Hepatocyte (in vitro differentiated cells): Measurements from ENCODE around the gene FOXF2. TPM values are rescaled to one million over a fixed set of nuclear protein-coding genes. Genes with fewer than 3 reads are reported as not detected.

Experiments
- DNase-seq: peaks from one replicate; pipeline ENCODE4 v3.0.0-alpha.2; 2016; ENCODE audit warnings: low spot score
- H2AFZ ChIP-seq: fragments of 200-600 bp; sonication (generic); 2 replicates; pipeline ENCODE4 v1.6.0; 2016; ENCODE audit warnings: antibody characterized with exemption, mild to moderate bottlenecking
- H3K27ac ChIP-seq: fragments of 200-600 bp; sonication (generic); 2 replicates; pipeline ENCODE4 v1.5.1; 2016; ENCODE audit warnings: mild to moderate bottlenecking
- H3K27me3 ChIP-seq: fragments of 200-600 bp; sonication (generic); 2 replicates; pipeline ENCODE4 v1.6.1; 2016
- H3K36me3 ChIP-seq: fragments of 200-600 bp; sonication (generic); replicated peaks from 2 replicates; pipeline ENCODE4 v1.5.1; 2016; ENCODE audit warnings: low read depth; ENCODE audit not compliant: insufficient read depth
- H3K4me1 ChIP-seq: fragments of 200-600 bp; sonication (generic); 2 replicates; pipeline ENCODE4 v1.5.1; 2016; ENCODE audit warnings: mild to moderate bottlenecking, moderate library complexity; ENCODE audit not compliant: insufficient read depth
- H3K4me2 ChIP-seq: fragments of 200-600 bp; sonication (generic); 2 replicates; pipeline ENCODE4 v1.6.0; 2016
- H3K4me3 ChIP-seq: fragments of 200-600 bp; sonication (generic); 2 replicates; pipeline ENCODE4 v1.5.1; 2016; ENCODE audit warnings: mild to moderate bottlenecking
- H3K79me2 ChIP-seq: fragments of 200-600 bp; sonication (generic); 2 replicates; pipeline ENCODE4 v1.6.0; 2017; ENCODE audit warnings: mild to moderate bottlenecking
- H3K9me2 ChIP-seq: fragments of 200-600 bp; sonication (generic); replicated peaks from 2 replicates; pipeline ENCODE4 v1.6.0; 2017; ENCODE audit warnings: mild to moderate bottlenecking; ENCODE audit not compliant: insufficient read depth
- H3K9me3 ChIP-seq: fragments of 200-600 bp; sonication (generic); 2 replicates; pipeline ENCODE4 v1.5.1; 2016; ENCODE audit warnings: low read depth, mild to moderate bottlenecking
- H4K20me1 ChIP-seq: fragments of 200-600 bp; sonication (generic); 2 replicates; pipeline ENCODE4 v1.6.0; 2016; ENCODE audit warnings: mild to moderate bottlenecking; ENCODE audit not compliant: insufficient read depth, poor library complexity, severe bottlenecking
- CTCF ChIP-seq: fragments of 200-600 bp; sonication (generic); IDR thresholded peaks from 2 replicates; pipeline ENCODE4 v1.5.1; 2016; ENCODE audit warnings: antibody characterized with exemption, mild to moderate bottlenecking; ENCODE audit not compliant: poor library complexity
- EZH2 ChIP-seq: fragments of 200-600 bp; sonication (generic); IDR thresholded peaks from 2 replicates; pipeline ENCODE4 v1.6.1; 2016; ENCODE audit warnings: antibody characterized with exemption, mild to moderate bottlenecking, borderline replicate concordance
- EZH2phosphoT487 ChIP-seq: fragments of 200-600 bp; sonication (generic); IDR thresholded peaks from one replicate; pipeline ENCODE4 v1.6.1; 2018; ENCODE audit warnings: antibody characterized with exemption, mild to moderate bottlenecking, low read depth, moderate library complexity; ENCODE audit not compliant: unreplicated experiment, severe bottlenecking
- WGBS: methylation state at CpG from one replicate; pipeline ENCODE4 v1.1.6; 2016; ENCODE audit warnings: low lambda C conversion rate; ENCODE audit errors: missing lambda C conversion rate; 5-methylcytosine and 5-hydroxymethylcytosine counted together
- polyA plus RNA-seq: library from polyadenylated mRNA; unstranded; fragments of >200 nt; fragmentation: Nextera tagmentation; extraction: Ambion mirVana; gene quantifications from 2 replicates; pipeline ENCODE4 v1.2.1, GENCODE V29; 2016
- total RNA-seq: library from RNA; depleted of rRNA; stranded (reverse); fragments of >200 nt; gene quantifications from 2 replicates; pipeline ENCODE4 v1.2.3, GENCODE V29; 2014

Gene FOXF2
- total and polyA plus RNA-seq, 2 experiments from 2014 or later, result 28.0 to 31.5 TPM

- H3K9me2 ChIP-seq, result no peaks in the 10 kb centered on the region
- no peaks in the 10 kb centered on the region for H3K4me1 ChIP-seq
- no peaks in the 10 kb centered on the region for H3K36me3 ChIP-seq
- no peak for DNase-seq
- H3K79me2 ChIP-seq, result no peaks in the 10 kb centered on the region
- no peak overlapping the region for H3K27ac ChIP-seq
- H4K20me1 ChIP-seq, result no peaks in the 10 kb centered on the region
- no peak overlapping the region for H3K4me3 ChIP-seq
- H3K9me3 ChIP-seq, result no peaks in the 10 kb centered on the region
- WGBS, result 84% methylated on average over 1 of the region's 1 CpG
- no peak overlapping the region for H3K4me2 ChIP-seq
- TF ChIP-seq EZH2 (no peak), CTCF (no peak), EZH2phosphoT487 (no peak)
- H3K27me3 ChIP-seq, result peaks cover 9% of the 10 kb centered on the region
- no peak overlapping the region for H2AFZ ChIP-seq
Measured at GRCh38 chr6:1422290-1422689, 32.9 kb downstream of the FOXF2 start.

- Histone ChIP-seq H3K9me3 (no peaks in the 10 kb centered on the region), H4K20me1 (no peaks in the 10 kb centered on the region), H3K36me3 (no peaks in the 10 kb centered on the region), H3K4me3 (no peak overlapping the region), H3K79me2 (no peaks in the 10 kb centered on the region), H2AFZ (no peak overlapping the region), H3K27me3 (peaks cover 9% of the 10 kb centered on the region), H3K9me2 (no peaks in the 10 kb centered on the region), H3K4me1 (no peaks in the 10 kb centered on the region), H3K4me2 (no peak overlapping the region), H3K27ac (no peak overlapping the region)
- no peak for DNase-seq
- 91% methylated on average over 9 of the region's 9 CpGs for WGBS
- TF ChIP-seq EZH2phosphoT487, result no peak
- TF ChIP-seq EZH2, result no peak
- TF ChIP-seq CTCF, result no peak
Measured at GRCh38 chr6:1423578-1423977, 34.2 kb downstream of the FOXF2 start.

- Histone ChIP-seq H4K20me1 (no peaks in the 10 kb centered on the region), H3K4me2 (no peak overlapping the region), H3K9me3 (no peaks in the 10 kb centered on the region), H3K36me3 (no peaks in the 10 kb centered on the region), H3K27ac (no peak overlapping the region), H2AFZ (no peak overlapping the region), H3K27me3 (peaks cover 9% of the 10 kb centered on the region), H3K79me2 (no peaks in the 10 kb centered on the region), H3K4me1 (no peaks in the 10 kb centered on the region), H3K4me3 (no peak overlapping the region), H3K9me2 (no peaks in the 10 kb centered on the region)
- 29% methylated on average over 16 of the region's 16 CpGs for WGBS
- peak; percentile 76 for TF ChIP-seq CTCF
- TF ChIP-seq EZH2phosphoT487, result no peak
- TF ChIP-seq EZH2, result no peak
- peak; percentile 73 for DNase-seq
Measured at GRCh38 chr6:1424306-1424927, 35.0 kb downstream of the FOXF2 start.
